ENCODE measurements around the gene LRRC4C.
"Not testable (repeated sequence)": the region's sequence is repeated elsewhere in the genome, so short reads cannot be mapped to it uniquely, and the experiment has no call there.

LRRC4C gene

GRCh38 chr11:40203606-40204005 is 1255.8 kb downstream of the LRRC4C start:
- no peak for DNase-seq

- DNase-seq, result no peak
Observed at GRCh38 chr11:40202589-40203270, 1256.7 kb downstream of the LRRC4C start.

DNA sequence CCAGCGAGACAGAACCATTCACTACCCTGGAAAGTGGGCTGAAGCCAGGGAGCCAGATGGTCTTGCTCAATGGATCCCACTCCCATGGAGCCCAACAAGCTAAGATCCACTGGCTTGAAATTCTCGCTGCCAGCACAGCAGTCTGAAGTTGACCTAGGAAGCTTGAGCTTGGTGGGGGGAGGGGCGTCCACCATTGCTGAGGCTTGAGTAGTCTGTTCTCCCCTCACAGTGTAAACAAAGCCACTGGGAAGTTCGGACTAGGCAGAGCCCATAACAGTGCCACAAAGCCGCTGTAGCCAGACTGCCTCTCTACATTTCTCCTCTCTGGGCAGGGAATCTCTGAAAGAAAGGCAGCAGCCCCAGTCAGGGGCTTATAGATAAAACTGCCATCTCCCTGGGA is 1266.9 kb downstream of the LRRC4C start:
- not testable (repeated sequence) for DNase-seq

GRCh38 chr11:40190294-40190693 is 1269.2 kb downstream of the LRRC4C start:
- no peak for DNase-seq

- no peak for DNase-seq
Observed at GRCh38 chr11:40188848-40189247, 1270.6 kb downstream of the LRRC4C start.

GRCh38 chr11:40187295-40187694 is 1272.2 kb downstream of the LRRC4C start:
- DNase-seq, result no peak

DNA sequence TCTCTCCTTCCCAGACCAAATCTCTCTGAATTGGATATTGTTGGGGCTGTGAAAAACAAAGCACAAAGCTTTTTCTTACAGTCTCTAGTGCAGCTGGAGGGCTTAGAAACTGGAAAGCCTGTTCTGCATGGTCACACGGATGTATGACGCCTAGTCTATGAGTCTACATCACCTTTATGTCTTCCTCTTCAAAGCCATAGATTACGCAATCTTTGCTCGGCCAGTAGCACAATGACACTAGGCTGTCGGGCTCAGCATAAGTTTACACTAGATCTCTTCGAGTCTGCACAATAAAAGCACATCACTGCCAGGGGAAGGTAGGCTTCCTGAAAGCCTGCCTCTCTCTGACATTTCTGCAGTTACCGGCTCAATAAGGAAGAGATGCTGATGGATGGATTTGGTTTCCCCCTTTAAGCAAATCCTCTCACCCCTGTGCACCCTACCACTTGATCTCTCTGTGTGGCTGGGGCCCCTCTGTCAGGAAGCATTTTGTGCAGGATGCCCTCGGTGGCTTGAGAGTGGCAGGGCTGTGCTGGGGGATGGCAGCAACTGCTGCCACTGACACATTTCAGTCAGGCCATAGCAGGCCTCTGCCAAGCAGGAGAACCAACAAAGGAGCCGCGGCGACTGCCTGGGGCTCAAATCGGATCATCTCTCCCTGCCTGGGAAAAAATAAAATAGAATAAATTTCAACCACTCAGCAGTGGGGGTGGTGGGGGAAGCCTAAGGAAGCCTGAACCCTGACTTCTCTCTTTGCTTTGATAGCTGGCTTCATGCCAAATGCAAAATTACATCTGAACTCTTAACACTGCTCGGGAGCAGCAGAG is 1272.8 kb downstream of the LRRC4C start:
- no peak for DNase-seq

DNA sequence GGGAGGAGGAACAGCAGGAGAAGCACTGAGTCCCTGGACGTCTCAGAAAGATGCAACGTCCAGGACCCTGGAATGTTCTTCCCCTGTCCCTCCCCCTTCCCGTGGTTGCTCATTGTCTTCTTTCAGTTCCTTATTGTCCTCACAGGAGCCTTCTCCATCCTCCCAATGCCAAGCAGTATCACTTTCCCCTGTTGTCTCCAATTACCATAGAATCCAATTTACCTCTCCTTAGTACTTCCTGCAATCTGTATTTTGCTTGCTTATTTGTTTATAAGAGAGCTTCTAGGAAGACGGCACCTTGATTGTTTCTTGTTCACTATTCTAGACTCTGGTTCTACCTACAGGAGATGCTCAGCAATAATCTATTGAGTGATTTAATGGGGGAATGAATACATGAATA is 1273.7 kb downstream of the LRRC4C start:
- no peak for DNase-seq

GRCh38 chr11:40183073-40184064 is 1276.1 kb downstream of the LRRC4C start:
- no peak for DNase-seq

- no peak for DNase-seq
Observed at GRCh38 chr11:40179541-40179940, 1279.9 kb downstream of the LRRC4C start.

GRCh38 chr11:40178470-40178869 is 1281.0 kb downstream of the LRRC4C start:
- DNase-seq, result no peak

DNA sequence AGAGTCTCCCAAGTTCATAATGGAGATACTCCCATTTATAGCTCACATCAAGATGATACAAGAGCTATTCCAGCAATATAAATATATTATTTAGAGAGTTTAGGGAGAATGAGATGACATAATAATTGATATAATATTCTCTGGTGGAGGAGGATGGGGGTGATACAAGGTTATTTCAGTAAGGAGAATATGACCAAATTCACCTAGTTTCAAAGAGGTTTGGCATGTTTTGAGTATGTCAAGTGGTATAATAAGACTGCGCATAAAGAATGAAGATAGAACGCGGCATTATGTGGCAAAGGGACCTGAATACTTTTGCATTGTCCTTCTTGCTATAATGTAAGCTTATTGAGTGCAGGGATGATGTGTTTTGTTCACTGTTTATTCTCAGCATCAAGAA is 1283.5 kb downstream of the LRRC4C start:
- DNase-seq, result no peak

GRCh38 chr11:40170078-40170477 is 1289.4 kb downstream of the LRRC4C start:
- no peak for DNase-seq

DNA sequence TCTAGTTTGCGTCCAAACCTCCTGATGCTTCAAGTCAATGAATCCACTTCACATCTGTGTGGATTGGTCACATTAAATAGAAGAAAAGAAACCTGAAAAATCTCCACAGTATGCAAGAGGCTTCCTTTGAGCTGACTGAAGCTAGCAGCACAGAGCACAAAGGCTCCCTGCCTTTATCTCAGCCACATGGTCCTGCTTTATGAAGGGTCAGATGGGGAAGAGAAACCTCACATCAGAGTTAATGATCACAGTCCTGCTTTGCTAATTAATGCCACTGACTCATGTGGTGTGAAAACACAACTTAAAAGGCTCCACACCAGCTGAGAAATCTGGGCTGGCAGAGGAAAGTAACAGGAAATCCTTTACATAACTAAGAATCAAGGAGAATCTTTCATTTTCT is 1291.0 kb downstream of the LRRC4C start:
- no peak for DNase-seq

- not testable (repeated sequence) for DNase-seq
Observed at GRCh38 chr11:40167805-40168204, 1291.6 kb downstream of the LRRC4C start.

DNA sequence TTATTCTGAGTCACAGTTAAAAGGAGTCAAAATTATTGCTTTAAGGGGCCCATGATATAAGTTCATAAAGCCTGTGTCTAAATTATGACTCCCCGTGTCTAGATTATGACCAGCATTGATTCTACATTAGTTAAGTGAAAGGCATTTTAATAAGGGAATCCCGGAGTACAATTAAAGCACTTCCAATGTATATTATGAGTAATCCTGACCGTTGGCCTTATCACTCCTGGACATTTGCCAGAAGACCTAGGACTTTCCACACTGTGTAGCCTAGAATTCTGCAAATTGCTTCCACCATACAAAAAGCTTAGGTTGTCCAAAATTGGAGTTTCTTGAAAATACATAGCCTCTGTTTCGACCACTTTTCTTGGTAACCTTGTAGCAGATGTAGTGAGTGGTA is 1292.6 kb downstream of the LRRC4C start:
- DNase-seq, result no peak

GRCh38 chr11:40162901-40163883 is 1296.3 kb downstream of the LRRC4C start:
- no peak for DNase-seq

- DNase-seq, result no peak
Observed at GRCh38 chr11:40161854-40162410, 1297.5 kb downstream of the LRRC4C start.

GRCh38 chr11:40160418-40160817 is 1299.0 kb downstream of the LRRC4C start:
- DNase-seq, result no peak

DNA sequence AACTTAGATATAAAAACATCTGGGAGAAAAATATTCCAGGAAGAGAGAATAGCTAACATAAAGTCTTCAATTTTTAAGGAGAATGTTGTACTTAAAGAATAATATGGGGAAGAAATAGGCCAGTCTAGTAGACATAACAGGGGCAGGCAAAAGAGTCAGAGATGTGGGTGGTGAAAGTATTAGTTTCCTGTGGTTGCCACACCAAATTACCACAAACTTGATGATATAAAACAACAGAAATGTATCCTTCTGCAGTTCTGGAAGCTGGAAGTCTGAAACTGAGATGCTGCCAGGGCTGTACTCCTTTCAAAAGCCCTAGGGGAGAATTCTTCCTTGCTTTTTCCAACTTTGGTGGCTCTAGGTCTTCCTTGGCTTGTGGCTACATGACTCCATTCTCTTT is 1309.7 kb downstream of the LRRC4C start:
- no peak for DNase-seq

DNA sequence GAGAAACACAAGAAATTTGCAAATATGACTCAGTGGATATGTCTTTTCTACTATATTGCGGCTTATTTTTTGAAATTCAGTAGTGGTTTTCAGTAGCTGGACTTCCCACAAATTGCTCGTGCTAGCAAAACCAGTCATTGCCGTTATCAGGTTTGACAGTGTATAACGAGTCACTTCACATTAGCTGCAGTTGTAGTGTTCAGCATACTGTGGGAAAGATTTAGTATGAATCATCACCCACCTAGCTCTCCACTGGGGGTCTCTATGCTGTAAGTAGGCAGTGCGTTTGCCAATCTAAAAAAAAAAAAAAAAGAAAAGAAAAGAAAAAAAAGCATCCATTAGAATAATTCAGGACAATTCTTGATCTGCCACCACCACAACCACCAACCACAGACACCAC is 1318.9 kb downstream of the LRRC4C start:
- DNase-seq, result no peak

DNA sequence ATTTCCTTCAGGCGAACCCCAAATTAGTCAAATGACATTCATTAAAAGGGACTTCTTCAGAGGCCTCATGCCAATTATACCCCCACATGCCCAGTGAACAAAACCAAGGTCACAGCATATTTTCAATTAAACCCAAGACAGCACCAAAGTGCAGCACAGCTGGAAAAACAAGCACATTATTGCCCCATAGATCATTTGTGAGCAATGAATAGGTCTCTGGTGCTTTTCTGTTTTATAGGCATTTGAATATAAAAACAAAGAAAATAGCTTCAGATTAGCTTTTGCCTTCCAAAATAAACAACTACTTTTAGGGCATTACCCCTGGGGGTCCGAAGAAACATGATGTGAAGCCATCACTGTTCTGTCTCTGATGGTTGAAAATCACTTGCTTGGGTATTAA is 1319.9 kb downstream of the LRRC4C start:
- no peak for DNase-seq
